Loucy (cell line): ENCODE data around the gene SMARCB1.

Experiments
- CTCF ChIP-seq: fragments of 200-600 bp; sonication (generic); conservative IDR thresholded peaks from 2 replicates; pipeline ENCODE4 v1.5.1; 2014; ENCODE audit warnings: mild to moderate bottlenecking, antibody characterized with exemption, low read length
- EZH2phosphoT487 ChIP-seq: fragments of 200-600 bp; IDR thresholded peaks from 2 replicates; pipeline ENCODE4 v1.6.1; 2018; ENCODE audit warnings: antibody characterized with exemption, mild to moderate bottlenecking, moderate library complexity, borderline replicate concordance

GRCh38 chr22:23743303-23743705 lies 43.5 kb upstream of the SMARCB1 start:
- TF ChIP-seq EZH2phosphoT487 (no peak), CTCF (no peak)
